NCI-H526 (cell line): ENCODE data around the gene BET1.

ENCODE experiments used
- DNase-seq, 2 experiments: peaks; one replicate each; lab custom pipeline; 2025; lab: John Stamatoyannopoulos, UW

The BET1 gene

GRCh38 chr7:93958216-93958615, 45.9 kb downstream of the BET1 start:
- no peak for DNase-seq

- no peak for DNase-seq
Observed at GRCh38 chr7:93957767-93958166, 46.4 kb downstream of the BET1 start.

DNA sequence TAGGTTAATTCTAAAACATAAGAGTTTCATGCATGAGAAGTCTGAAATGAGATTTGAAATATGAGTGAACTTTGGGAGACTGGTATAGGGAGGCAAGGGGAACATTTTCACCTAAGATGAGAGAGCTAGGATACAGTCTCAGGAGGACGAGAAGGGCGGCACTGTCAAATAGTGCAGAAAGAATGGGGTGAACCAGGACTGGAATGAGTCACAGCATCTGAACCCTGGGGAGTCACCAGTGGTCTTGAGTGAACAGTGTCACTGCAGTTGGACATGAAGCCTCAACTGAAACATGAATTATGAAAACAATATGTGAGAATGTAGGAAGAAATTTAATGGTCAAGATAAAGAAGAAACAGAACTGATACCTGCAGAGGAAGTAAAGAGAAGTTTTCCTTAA, 48.9 kb downstream of the BET1 start:
- DNase-seq = no peak

GRCh38 chr7:93949423-93949822, 54.7 kb downstream of the BET1 start:
- DNase-seq = no peak

GRCh38 chr7:93948873-93949272, 55.3 kb downstream of the BET1 start:
- no peak for DNase-seq

DNA sequence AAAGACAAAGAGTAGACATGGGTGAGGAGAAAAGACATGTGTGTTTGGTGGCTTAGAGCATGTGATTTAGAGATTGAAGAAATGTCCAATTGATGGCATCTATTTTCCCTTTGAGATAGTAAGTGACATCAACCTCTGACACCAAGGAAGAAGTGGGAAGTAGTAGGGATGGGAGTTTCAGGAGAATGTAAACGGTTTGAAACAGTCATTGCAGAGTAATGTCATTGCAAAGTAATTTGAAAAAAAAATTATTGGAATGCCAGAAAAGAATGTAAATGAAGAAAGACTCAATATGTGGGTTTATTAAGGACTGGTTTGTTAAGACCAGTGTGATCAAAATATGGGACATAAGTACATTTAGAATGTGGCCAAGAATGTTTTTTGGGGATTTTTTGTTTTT, 56.0 kb downstream of the BET1 start:
- no peak for DNase-seq

GRCh38 chr7:93945756-93946535, 58.2 kb downstream of the BET1 start:
- no peak for DNase-seq

DNA sequence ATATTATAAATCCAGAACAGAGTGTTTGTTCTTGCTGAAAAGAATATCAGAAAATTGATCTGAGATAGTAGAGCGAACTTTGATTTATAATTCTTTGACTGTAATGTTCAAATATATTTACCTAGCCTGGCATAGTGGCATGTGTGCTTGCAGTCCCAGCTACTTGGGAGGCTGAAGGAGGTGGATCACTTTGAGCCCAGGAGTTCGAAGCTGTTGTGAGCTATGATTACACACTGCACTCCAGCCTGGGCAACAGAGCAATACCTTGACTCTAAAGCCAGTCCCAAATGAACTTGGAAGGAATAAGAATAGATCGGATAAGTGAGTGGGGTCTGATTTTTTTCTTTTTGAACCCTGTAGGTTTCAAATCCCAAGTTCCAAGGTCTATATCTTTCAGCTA, 59.1 kb downstream of the BET1 start:
- no peak for DNase-seq

DNA sequence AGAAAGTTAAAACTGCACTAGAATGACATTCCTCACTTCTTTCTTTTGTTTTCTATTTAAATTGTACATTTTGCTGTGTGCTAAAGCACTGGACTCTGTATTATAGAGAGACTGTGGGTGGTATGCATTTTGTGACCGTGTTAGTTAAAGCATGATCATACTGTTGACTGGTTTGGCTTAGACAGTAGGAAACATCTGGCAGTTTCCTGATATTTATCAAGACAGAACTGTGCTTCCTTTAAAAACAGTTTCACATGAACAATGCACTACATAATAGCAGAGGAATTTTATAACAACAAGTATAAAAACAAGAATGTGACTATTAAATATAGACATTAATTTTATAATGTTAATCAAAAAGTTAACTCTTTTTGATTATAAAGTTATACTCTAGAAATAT, 59.5 kb downstream of the BET1 start:
- no peak for DNase-seq

- DNase-seq = no peak
Observed at GRCh38 chr7:93943816-93944540, 60.2 kb downstream of the BET1 start.
